ENCODE results near the gene ZNF236. TPM values are rescaled to one million over a fixed set of nuclear protein-coding genes. Genes with fewer than 3 reads are reported as not detected.
"Not testable (repeated sequence)": the region's sequence is repeated elsewhere in the genome, so short reads cannot be mapped to it uniquely, and the experiment has no call there.

The ZNF236 gene
- total RNA-seq, 1 donor from 2014 or later, result 31.0 TPM

DNA sequence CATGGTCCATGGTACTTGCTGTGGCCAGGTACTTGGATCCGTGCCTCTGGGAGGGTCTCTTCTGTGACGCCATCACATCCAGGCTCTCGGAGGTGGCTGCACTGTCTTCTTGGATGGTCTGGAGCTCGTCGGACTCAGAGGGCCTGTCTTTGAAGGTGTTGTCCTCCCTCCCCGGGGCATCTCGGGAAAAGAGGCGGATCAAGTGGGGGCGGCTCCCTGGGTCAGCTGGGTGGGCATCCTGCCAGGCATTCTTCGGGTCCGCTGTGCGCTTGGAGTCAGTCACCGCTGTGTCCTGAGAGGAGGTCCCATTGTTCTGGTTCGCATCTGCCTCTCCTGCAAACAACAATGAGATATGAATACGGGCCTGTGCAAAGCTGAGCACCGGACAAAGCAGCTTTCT lies 194.6 kb downstream of the ZNF236 start:
- peak; percentile 64 for FAIRE-seq
- DNase-seq (ENCODE audit: low spot score in 2 of 2), result peak in 1 of 2 donors; percentile 60

DNA sequence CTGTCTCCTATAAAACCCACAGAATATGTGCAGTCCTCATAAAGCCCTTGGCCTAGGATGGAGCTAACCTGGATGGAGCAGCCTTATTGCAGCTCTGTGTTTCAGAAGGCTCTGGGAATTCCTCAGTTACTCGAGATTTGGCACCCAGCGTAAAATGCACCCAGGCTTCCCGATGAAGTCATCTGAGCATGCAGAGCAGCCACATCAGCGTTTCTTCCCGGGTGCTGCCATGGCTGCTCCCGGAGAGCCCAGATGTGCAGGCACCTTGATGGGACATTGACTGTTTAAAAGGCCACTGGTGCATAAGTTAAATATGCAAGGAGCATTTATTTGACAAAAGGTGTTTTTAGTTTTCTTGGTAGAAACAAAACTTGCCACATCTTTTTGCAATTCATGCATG lies 195.0 kb downstream of the ZNF236 start:
- DNase-seq (ENCODE audit: low spot score in 2 of 2), result no peak
- FAIRE-seq, result no peak

- not testable (repeated sequence) for FAIRE-seq; DNase-seq (ENCODE audit: low spot score in 2 of 2)
These were observed 196.3 kb downstream of the ZNF236 start for GRCh38 chr18:77018650-77019049.

DNA sequence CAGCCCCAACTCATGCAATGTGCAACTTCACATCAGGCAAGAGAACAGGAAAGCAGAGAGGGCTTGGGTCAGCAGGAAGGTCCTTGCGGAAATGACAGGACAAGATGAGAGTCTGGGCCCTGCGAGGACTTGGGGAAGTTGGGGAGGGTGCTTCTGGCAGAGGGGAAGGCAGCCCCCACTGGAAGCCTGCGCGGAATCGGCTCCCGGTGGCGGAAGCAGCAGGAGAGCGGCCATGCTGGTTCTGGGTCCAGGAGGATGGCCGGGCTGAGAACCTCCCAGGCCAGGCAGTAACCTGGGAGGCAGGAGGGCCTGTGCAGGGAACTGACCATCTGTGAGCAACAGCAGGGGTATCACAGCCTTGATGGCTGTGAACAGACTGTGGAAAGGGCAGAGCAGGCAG lies 197.3 kb downstream of the ZNF236 start:
- FAIRE-seq (no peak), DNase-seq (ENCODE audit: low spot score in 2 of 2) (no peak)

Small RNA genes within 50 kb of the gene (small RNA-seq; reads per million reads assigned to genes)
- gene RF00017 (not detected), gene RNU6-346P (not detected)
